ENCODE data around the gene PIAS1. TPM values are rescaled to one million over a fixed set of nuclear protein-coding genes. Genes with fewer than 3 reads are reported as not detected.

Gene PIAS1
- total RNA-seq, 1 experiment from 2014 or later = 29.7 TPM

- DNase-seq (ENCODE audit: low spot score) (peak; percentile 16), ATAC-seq (peak; percentile 77)
- no peaks in the 10 kb centered on the region for H3K36me3 Mint-ChIP-seq
- no peak overlapping the region for H3K4me3 Mint-ChIP-seq
- ChIA-PET POLR2A (no interaction called here), CTCF (interaction anchor here (0.5 to 1.5 kb wide), 4 partner anchors 9 to 183 kb away, joined by 3 to 10 read pairs (median 5); partner anchors contain the start of gene PIAS1)
- H3K27me3 Mint-ChIP-seq (ENCODE audit: low read depth) = no peaks in the 10 kb centered on the region
- H3K9me3 Mint-ChIP-seq = peaks cover 4% of the 10 kb centered on the region; the same call in 1 of the 2 replicates
- H3K27ac Mint-ChIP-seq = no peak overlapping the region
- H3K4me1 Mint-ChIP-seq = 0 out of 2 replicates have a peak, but pooled peaks cover 2% of the 10 kb centered on the region
- TF ChIP-seq CREM (CRISPR knock-in tag; IDR thresholded peaks at IDR 0.05) = no peak
- peak; percentile 24; the same call in 1 of the 2 replicates for TF ChIP-seq FOXP1 (CRISPR knock-in tag; IDR thresholded peaks at IDR 0.05; ENCODE audit: borderline replicate concordance)
- peak; percentile 22; the same call in 1 of the 2 replicates for TF ChIP-seq ZNF423 (CRISPR knock-in tag; IDR thresholded peaks at IDR 0.05)
These were observed 8.5 kb upstream of the PIAS1 start for GRCh38 chr15:68045289-68046265.

GRCh38 chr15:68047826-68048225 is 6.3 kb upstream of the PIAS1 start:
- no peaks in the 10 kb centered on the region for H3K9me3 Mint-ChIP-seq
- no peaks in the 10 kb centered on the region for H3K36me3 Mint-ChIP-seq
- TF ChIP-seq, protein P1, sequence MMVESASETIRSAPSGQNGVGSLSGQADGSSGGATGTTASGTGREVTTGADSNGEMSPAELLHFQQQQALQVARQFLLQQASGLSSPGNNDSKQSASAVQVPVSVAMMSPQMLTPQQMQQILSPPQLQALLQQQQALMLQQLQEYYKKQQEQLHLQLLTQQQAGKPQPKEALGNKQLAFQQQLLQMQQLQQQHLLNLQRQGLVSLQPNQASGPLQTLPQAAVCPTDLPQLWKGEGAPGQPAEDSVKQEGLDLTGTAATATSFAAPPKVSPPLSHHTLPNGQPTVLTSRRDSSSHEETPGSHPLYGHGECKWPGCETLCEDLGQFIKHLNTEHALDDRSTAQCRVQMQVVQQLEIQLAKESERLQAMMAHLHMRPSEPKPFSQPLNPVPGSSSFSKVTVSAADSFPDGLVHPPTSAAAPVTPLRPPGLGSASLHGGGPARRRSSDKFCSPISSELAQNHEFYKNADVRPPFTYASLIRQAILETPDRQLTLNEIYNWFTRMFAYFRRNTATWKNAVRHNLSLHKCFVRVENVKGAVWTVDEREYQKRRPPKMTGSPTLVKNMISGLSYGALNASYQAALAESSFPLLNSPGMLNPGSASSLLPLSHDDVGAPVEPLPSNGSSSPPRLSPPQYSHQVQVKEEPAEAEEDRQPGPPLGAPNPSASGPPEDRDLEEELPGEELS (CRISPR knock-in tag; IDR thresholded peaks at IDR 0.05) = no peak
- TF ChIP-seq ZNF263 (CRISPR knock-in tag; IDR thresholded peaks at IDR 0.05; ENCODE audit: low read depth) (no peak), ATF3 (CRISPR knock-in tag; conservative IDR thresholded peaks at IDR 0.05) (no peak), SMAD3 (CRISPR knock-in tag; IDR thresholded peaks at IDR 0.05; ENCODE audit: borderline replicate concordance) (no peak), MYBL2 (CRISPR knock-in tag; IDR thresholded peaks at IDR 0.05) (no peak), NR2C2 (CRISPR knock-in tag; IDR thresholded peaks at IDR 0.05) (no peak), NFE2L1 (CRISPR knock-in tag; IDR thresholded peaks at IDR 0.05) (no peak), ELF4 (CRISPR knock-in tag; IDR thresholded peaks at IDR 0.05; ENCODE audit: low read depth) (no peak), MAX (CRISPR knock-in tag; IDR thresholded peaks at IDR 0.05) (no peak), MXD4 (CRISPR knock-in tag; IDR thresholded peaks at IDR 0.05; ENCODE audit: borderline replicate concordance) (no peak), TEAD4 (CRISPR knock-in tag; IDR thresholded peaks at IDR 0.05) (no peak), GRHL2 (CRISPR knock-in tag; IDR thresholded peaks at IDR 0.05; ENCODE audit: insufficient replicate concordance, severe bottlenecking) (no peak), SOX15 (CRISPR knock-in tag; IDR thresholded peaks at IDR 0.05) (no peak), CTCF (IDR thresholded peaks at IDR 0.05) (no peak), ZNF532 (CRISPR knock-in tag; IDR thresholded peaks at IDR 0.05; ENCODE audit: borderline replicate concordance) (no peak), TCF7 (CRISPR knock-in tag; IDR thresholded peaks at IDR 0.05; ENCODE audit: low read depth) (no peak), ZNF423 (CRISPR knock-in tag; IDR thresholded peaks at IDR 0.05) (no peak), ATF1 (CRISPR knock-in tag; IDR thresholded peaks at IDR 0.05) (no peak)
- TF ChIP-seq, protein P2, sequence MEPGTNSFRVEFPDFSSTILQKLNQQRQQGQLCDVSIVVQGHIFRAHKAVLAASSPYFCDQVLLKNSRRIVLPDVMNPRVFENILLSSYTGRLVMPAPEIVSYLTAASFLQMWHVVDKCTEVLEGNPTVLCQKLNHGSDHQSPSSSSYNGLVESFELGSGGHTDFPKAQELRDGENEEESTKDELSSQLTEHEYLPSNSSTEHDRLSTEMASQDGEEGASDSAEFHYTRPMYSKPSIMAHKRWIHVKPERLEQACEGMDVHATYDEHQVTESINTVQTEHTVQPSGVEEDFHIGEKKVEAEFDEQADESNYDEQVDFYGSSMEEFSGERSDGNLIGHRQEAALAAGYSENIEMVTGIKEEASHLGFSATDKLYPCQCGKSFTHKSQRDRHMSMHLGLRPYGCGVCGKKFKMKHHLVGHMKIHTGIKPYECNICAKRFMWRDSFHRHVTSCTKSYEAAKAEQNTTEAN (CRISPR knock-in tag; IDR thresholded peaks at IDR 0.05) = no peak
- peaks cover 7% of the 10 kb centered on the region; the same call in 1 of the 2 replicates for H3K27me3 Mint-ChIP-seq (ENCODE audit: low read depth)
- no peak for DNase-seq (ENCODE audit: low spot score)
- H3K4me1 Mint-ChIP-seq = peaks cover 9% of the 10 kb centered on the region
- POLR2A ChIA-PET = no interaction called here
- H3K27ac Mint-ChIP-seq = no peak overlapping the region
- CTCF ChIA-PET = no interaction called here
- ATAC-seq = no peak
- no peak overlapping the region for H3K4me3 Mint-ChIP-seq

Measured in WTC11 (cell line).